ENCODE results near the gene TCERG1.
"Not testable (repeated sequence)": the region's sequence is repeated elsewhere in the genome, so short reads cannot be mapped to it uniquely, and the experiment has no call there.

Gene TCERG1

DNA sequence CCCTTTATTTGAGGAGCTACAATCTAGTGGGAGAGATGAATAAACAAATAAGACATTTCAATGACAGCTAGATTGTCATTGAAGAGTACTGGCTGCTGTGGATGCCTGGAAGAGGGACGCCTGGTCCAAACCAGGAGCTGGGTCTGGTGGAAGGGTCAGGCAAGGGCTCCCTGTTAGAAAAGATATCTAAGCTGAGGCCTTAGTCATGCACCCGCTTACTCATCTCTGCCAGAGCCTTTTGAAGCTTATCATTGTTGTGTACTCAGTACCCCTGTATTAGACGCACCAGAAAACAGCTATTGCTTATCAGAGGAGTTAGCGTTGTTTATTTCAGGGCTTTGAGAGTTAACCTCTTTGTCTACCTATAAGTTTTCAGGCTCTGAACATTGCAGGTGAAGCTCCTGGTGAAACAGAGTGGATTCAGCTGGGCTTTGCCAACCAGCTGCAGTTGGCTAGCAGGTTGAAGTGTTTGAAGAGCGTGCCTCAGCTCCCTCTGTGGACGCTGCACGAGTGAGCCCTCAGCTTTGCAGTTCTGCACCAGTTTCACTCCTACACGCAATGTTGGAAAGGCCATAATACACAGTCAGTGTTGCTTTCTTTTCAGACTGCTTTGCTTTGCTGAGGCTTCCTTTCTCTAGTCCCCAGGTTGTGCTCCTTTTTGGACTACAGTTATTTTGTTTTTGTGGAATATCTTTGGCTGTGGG is 74.4 kb downstream of the TCERG1 start:
- no peak for DNase-seq

DNA sequence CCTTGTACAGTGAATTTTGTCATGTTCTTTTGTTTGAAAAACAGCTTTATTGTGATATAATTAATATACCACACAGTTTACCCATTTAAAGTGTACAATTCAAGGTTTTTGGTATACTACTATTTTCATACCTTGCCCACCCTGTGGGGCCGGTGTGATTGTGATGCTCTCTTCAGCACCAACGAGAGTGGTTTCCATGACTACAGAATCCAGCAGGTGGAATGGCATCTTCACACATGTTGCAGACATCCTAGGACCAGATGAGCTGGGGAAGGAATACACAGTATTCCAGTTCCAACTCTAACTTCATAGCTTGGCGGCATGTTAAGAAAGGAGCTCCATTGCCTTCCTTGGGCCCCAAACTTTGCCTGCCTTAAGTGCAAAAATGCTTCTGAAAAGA is 76.6 kb downstream of the TCERG1 start:
- no peak for DNase-seq

DNA sequence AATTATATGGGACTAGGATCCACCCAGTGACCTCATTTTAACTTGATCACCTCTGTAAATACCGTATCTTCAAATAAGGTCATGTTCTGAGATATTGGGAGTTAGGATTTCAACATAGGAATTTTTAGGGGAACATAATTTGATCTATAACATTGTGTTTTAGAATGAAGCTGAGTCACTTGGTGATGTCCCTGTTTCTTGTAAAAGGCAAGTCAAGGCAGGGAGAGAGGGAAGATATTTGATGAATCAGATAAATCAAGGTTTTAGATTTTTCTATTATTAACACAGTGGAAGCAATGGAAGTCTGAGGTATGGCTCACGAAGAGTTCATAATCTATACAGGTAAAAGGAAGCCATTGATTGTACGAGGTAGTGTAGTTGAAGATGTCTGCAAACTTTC is 80.7 kb downstream of the TCERG1 start:
- DNase-seq, result no peak

DNA sequence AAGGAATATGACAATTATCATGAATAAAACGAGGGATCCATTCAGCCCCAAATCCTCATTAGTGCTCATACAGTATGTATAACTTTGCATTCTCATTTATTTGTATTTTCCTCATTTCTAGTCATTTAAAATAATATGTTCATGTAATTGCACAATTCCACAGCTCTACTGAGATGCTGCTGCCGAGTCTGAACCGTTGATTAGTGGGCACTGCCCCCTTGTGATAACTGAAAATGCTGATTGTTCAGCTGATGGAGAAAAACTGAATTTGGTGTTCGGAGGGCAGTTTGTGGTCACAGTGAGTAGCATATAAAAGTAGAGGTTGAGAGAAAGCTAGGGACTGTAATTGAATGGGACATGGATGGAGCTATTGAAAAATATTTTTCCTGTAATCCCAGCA is 81.1 kb downstream of the TCERG1 start:
- DNase-seq, result no peak

DNA sequence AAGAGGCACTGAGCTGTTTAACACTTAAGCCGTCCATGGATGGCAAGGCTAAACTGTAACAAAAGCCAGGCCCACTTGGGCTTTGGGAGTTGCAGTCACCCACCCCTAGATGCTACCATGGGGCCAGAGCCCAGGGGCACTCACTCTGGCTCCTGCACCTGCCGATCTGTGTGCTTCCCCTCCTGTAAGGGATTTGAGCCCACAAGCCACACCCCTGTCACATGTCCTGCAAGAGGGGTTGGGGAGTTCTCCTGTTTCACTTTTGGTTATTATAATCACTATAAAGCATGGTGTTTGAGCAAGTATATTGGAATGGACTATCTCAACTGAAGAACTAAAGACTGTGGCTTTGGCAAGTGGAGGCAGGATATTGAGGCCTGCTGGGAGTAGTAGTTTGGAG is 82.9 kb downstream of the TCERG1 start:
- no peak for DNase-seq

DNA sequence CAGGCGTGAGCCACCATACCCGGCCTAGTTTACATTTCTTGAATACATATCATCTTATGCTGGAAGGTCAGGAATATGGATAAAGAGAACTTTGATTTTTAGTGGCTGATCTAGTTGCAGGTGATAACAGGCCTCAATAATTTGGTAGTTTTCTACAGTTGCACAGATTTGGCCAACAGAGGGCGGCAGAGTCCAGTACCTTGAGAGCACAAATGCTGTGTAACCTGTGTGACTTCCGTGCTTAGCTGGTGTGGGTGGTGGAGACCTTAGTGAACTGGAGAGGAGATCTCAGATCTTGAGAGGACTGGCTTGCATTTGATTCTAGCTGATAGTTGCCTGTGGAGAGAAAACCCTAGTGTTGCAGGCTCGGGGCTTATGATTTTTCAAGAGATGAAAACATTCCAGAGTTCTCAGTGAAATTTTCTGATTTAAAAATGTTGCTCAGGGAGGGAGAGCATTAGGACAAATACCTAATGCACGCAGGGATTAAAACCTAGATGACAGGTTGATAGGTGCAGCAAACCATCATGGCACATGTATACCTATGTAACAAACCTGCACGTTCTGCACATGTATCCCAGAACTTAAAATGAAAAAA is 86.2 kb downstream of the TCERG1 start:
- DNase-seq, result peak; percentile 58

DNA sequence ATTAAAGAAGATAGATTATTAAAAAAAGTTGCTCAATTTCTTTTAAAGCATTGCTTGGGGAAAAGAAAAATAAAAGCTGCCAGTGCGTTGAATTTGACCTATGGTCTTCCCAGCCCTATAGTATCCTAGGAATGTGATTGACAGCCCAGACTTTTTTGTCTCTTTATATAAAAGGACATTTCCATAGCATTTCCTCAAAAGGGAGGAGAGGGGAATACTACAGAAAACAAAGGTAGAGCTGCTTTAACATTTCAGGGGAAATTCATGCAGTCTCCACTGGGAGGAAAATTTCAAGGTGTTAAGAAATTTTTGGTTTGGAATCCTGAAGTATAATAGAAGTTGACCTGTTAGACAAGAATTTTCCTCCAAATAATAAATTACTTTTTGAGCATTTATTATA is 86.7 kb downstream of the TCERG1 start:
- DNase-seq, result no peak

DNA sequence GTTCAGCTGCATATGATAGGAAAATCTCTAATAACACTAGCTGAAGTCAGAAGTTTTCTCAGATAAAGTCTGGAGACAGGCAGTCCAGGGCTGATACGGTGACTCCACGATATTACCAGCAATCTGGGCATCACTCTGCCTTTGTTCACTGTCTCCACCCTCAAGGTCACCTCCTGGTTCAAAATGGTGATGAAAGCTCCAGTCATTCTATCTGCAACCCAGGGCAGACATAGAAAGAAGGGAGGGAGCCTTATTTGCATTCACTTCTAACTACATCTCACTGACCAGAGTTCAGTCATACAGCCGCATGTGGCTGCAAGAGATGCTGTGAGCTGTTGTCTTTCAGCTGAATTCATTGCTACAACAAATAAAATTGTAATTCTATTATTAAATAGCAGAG is 91.3 kb downstream of the TCERG1 start:
- no peak for DNase-seq

DNA sequence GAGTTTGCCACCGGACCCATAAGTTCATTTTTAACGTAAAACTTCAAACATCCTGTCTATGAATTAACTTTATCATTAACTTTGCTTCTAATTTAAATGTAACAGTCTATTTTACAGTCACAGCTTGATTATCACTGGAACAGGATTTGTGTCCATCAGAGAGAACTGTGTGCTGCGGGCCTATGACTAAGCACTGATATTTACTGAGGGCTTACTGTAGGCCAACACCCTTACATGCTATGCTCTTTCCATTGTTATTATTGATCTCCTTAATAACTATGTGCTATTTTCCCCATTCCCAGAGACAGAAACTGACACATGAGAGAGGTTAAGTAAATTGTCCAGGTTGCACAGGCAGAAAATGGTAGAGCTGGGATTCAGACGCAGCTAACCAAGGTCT is 92.8 kb downstream of the TCERG1 start:
- DNase-seq, result no peak

DNA sequence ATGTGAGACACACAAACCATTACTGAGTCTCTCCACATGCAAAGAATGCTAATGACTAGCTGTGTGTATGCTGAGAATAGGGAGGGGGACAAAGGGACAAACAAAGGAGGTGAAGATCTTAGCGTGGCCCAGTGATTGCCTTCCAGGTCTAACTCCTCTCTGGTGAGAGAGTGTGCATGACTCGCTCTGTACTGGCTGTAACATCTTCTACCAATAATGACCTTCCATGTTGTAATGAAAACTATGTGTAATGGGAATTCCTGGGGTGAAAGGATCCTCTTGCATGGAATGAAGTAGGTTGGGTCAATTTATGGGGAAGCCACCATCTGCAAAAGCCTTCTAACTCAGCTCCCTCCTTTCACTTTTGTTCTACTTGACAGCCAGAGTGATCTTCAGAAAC is 93.3 kb downstream of the TCERG1 start:
- DNase-seq, result no peak

DNA sequence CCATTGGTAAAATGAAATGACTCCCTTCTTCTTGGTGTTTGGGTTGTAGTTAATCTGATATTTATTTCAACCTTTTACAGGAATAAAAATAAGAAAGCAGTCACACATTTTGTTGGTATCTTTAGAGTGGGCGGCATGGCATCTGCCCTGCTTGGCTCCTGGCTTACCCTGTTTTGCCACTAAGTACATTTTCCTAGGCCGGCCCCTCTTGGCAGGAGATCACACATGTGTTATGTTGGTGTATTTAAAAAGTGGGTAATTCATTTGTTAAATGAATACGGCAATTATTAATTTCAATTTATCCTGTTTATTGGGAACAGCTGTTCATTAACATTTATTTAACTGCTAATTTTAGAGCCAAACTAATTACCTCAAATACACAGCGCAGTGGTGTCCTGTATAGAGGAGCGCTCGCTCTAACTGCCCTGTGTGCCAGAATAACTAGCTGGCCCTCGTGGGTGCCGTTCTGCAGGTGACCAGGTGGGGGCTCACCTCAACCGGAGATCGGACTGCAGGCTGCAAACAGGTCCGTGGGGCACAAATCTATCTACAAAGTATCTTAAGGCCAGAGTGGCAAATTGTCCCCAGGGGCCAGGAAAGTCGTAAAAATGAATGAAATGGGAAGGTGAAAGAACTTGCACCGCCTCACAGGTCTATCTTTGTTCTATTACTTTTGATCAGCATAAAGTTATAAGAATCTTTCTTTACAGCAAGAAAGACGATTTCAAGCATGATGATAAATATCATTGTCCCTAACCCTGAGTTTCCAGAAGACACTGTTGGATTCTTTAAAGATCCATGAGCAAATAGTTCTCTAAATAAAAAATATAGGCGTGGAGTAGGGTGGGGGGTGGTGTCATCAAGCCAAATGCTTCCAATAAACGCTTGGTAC is 95.1 kb downstream of the TCERG1 start:
- peak; percentile 40 for DNase-seq

DNA sequence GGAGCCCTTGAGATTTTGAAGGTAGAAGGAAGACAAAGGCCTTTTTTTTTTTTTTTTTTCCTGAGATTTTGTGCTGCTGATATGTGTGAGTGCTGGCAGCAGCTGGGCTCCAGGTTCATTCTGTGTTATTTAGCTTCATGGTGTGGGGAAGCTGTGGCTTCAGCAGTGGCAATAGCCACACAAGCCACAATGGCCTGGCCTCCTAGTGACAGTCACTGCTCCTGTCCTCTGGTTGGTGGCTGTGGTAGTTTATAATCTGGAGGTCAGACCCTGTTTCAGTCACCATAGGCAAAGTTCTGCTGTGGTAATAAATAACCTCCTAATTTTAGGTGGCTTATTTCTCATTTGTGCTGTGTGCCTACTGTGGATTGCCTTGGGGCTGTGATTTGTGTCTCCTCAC is 97.1 kb downstream of the TCERG1 start:
- no peak for DNase-seq

DNA sequence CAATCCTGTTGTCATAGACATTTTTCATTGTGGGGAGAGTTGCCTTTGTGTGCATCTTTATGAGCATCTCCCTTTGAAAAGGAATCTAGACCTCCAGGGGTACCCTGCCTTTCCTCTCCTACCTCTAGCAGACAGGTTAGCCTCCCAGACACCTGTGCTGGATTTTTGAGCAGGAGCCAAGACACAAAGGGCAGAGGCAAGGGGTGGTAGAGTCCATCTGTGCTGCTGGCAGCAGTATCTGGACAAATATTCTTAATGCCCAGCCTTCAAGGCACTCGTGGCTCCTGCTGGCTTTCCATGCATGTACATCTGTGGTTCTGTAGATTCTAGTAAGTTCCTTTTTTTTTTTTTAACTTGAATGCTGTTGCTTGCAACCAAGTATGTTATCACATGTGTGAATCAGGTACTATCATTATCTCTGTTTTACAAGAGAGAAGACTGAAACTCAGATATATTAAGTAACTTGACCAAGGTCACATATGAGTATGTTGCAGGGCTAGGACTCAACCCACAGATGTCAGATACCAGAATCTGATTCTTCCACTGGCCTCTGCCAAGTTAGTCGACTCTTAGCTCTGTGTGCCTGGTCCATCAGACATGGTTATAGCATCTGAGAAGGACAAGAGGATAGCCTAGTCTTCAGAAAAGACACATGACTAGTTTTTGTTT is 101.8 kb downstream of the TCERG1 start:
- DNase-seq, result no peak

DNA sequence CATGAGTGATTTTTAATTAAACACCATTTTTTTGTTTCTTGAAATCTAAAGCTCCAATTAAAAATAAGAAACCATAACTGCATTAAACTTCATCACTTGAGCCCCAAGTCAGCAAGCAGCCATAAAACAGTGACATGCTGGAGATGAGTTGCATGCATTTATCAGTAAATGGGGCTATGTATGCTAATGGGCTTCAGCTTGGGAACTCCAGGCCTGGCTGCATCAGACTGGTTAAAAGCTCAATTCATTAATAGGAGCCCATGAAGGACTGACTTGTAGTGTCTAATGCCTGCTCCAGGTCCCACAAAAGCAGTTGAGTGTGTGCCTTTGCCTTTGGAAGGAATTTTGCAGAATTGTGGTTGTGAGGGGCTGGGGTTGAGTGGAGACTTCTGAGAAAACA is 102.5 kb downstream of the TCERG1 start:
- no peak for DNase-seq

DNA sequence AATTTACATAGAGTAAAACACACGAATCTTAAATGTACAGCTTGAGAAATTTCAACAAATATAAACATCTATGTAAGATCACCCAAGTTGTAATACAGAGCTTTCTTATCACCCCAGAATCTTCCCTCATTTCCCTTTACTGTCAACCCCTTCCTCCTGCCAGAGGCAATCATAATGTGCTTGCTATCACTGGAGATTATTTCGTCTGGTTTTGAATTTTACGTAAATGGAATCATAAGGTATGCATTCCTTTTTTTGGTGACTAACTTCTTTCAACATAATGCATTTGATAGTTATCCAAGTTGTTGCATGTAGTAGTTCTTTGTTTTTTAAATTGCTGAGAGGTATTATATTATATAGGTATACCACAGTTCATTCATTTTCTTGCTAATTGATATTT is 106.3 kb downstream of the TCERG1 start:
- DNase-seq, result no peak

DNA sequence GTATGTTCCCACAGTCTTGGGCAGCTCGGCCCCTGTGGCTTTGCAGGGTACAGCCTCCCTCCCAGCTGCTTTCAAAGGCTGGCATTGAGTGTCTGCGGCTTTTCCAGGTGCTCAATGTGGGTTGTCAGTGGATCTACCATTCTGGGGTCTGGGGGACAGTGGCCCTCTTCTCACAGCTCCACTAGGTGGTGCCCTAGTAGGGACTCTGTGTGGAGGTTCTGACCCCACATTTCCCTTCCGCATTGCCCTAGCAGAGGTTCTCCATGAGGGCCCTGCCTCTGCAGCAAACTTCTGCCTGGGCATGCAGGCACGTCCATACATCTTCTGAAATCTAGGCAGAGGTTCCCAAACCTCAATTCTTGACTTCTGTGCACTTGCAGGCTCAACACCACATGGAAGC is 109.8 kb downstream of the TCERG1 start:
- not testable (repeated sequence) for DNase-seq

DNA sequence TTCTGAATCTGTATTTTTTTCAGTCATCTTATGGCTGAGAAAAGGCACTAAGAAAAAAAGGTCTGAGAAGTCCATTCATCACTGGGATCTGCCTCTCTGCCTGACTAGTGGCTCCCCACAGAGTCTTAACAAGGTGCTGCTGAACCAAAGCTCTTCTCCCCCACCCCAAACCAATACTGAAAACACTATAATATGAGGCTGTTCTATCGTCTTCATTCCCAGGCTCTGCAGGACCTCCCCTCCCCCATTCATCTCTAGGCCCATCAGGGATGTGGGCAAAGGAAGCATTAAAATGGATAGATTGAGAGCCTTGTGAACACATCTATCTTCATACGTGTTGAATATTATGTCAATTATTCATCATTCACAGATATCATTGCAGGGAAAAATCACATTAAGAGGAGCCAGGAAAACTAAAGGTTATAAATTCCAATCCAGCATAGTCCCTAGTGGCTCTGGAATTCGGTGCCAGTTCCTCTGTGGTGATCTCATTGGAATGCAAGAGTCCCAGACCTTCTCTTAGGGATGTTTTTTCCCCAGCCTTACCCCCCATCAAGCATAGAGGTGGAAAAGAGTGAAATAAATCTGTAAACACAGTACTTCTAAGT is 113.2 kb downstream of the TCERG1 start:
- peak; percentile 89 for DNase-seq
